HG02763 (cell line): ENCODE data around the gene TSPAN5.
"Not testable (repeated sequence)": the region's sequence is repeated elsewhere in the genome, so short reads cannot be mapped to it uniquely, and the experiment has no call there.

Experiments
- ATAC-seq: cut with Tn5 transposase; IDR thresholded peaks from one replicate; pipeline ENCODE4 v1.9.1; 2021; ENCODE audit warnings: mild to moderate bottlenecking, moderate library complexity; ENCODE audit not compliant: unreplicated experiment

TSPAN5 gene

GRCh38 chr4:98504091-98504490, 154.3 kb downstream of the TSPAN5 start:
- ATAC-seq = no peak

GRCh38 chr4:98503676-98504075, 154.7 kb downstream of the TSPAN5 start:
- no peak for ATAC-seq

- ATAC-seq = no peak
These were observed 155.8 kb downstream of the TSPAN5 start for GRCh38 chr4:98502624-98503023.

DNA sequence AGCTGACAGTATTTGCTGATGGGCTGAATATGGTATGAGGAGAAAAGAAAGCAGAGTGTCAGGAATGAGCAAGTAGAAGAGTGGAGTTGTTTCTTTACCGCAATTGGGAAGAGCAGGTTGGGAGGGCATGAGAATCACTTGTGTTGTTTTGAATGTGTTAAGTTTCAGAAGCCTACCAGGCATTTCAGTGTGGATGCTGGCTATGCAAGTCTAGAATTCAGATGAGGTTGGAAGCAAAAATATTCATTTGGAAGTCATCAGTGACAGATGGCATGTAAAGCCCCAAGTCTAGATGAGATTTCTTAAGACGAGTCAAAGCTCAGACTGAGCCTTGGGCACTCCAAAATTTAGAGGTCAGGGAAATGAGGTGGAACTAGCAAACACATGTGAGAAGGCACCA, 156.4 kb downstream of the TSPAN5 start:
- ATAC-seq = no peak

GRCh38 chr4:98501383-98501782, 157.0 kb downstream of the TSPAN5 start:
- ATAC-seq = no peak

DNA sequence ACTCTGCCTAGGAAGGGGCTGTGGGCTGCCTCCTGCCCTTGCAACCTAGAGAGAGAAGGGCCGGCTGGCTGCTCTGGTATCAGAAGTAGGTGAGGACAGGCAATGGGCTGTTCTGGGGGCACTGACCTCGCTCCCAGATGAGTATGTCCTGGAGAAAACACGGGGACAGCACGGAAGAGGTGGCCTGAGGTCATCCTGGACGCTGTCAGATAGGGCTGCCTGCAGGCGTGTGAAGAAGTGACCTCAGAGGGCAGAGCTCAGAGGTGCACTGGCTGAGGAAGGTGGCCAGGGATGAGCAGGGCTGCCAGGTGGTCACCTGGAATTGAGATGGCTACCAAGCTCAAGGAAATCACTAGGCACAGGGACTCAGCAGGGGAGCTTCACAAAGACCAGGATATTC, 159.6 kb downstream of the TSPAN5 start:
- ATAC-seq = no peak

DNA sequence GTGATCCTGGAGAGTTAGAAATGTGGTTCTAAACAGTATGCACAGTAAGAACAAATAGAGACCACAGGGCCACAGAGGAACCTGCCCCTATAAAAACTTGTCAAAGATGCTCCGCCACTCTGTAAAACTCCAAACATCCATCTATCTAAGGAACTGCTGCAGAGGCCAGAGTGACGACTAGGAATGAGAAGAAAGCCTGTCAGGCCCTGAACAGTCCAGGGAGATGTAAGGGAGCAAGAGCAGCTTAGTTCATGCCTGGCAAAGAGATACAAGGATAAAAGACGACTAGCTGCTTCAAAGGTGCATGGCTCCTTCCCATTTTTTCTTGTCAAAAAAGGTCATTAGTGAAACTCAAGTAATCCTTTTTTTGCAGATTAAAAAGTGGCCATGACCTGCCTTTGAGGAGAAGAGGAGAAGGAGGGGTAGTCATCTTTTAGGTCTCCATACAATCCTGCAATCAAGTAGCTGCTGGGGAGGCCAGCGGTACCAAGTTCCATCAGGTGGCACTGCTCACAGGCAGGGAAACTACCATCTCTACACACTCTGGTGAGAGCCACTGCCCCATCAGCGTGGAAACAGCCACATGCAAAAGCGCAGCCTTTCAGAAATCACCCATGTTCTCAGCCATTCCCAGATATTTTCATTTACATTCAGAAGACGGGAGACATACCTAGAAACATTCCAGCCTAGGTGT, 162.1 kb downstream of the TSPAN5 start:
- ATAC-seq = no peak

DNA sequence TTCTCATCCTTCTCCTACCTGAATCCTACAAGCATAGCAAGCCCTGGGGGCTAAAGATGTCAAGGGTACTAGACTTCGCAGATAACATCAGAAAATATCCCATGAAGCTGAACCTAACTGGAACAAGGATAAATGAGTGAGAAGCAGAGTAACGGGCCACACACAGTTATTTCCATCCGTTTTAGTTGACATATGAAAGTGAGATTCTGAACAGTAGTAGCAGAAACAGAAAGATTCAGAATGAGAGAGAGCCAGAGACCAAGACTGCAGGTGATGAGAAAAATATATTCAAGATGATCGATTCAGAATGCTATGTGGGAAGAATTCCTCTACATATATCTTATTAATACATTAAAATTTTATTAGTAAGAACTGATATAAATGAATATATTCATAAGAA, 165.1 kb downstream of the TSPAN5 start:
- peak; percentile 86 for ATAC-seq

GRCh38 chr4:98491899-98492559, 166.4 kb downstream of the TSPAN5 start:
- no peak for ATAC-seq

- ATAC-seq = no peak
These were observed 168.2 kb downstream of the TSPAN5 start for GRCh38 chr4:98490251-98490650.

GRCh38 chr4:98485816-98486345, 172.5 kb downstream of the TSPAN5 start:
- no peak for ATAC-seq

DNA sequence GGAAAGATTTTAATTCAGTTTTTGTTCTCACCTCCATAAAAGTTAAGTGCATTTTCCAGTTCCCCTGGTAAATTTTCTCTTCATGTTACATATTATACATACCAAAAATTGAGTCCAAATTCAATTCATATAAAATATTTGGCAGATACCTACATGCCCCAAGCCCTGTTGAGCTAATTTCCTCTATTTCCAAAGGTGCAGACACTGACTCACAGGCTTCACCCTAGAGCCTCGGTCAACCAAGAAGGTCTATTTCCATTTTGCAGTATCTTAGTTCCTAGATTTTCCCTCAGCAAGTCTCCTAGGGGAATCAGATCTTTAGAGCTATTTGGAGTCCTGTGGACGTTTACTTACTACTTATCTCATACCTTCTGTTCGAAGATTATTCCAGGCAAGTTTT, 174.4 kb downstream of the TSPAN5 start:
- ATAC-seq = no peak

DNA sequence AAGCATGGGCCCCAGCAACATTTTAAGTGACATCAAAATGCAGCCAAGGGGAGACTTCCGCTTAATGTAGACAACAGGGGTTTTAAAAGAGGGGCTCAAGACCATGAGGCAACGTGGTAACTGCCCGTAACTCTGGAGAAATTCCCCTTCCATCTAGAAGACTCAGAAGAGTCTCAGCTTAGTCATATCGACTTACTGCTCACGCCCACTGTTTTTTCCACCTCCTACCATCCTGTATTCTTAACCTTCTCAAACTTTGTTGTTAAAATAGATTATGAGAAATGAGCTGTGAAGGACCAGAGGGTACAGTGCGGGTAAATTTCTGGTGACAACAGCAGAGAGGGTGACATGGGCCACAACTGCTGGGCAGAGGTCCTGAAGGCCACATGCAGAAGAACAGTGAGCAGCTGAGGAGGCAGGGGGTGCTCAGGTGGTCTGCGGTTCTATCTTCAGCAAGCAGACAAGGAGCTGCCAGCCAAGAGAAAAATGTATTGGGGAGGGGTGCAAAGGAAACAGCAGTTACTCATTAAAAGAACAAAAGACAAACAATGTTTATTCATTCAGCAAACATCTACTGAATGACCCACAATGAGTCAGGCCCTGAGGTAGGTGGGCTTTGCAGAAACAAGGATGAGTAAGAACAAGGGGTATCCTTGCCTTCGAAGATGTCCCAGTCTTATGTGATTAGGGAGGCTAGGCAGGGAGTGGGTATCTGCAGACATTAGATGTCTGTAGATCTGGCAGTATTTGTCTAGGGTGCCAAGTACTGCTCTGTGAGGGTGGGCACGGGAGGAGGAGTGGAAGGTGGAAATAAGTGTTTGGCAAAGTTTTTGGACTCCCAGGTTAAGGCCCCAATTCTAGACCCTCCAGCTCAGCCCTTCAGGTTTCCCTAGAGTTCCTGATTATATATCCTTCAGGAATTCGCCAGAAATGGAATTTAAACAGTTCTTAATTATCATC, 175.3 kb downstream of the TSPAN5 start:
- ATAC-seq = peak; percentile 90

GRCh38 chr4:98482503-98482846, 175.9 kb downstream of the TSPAN5 start:
- ATAC-seq = peak; percentile 14

DNA sequence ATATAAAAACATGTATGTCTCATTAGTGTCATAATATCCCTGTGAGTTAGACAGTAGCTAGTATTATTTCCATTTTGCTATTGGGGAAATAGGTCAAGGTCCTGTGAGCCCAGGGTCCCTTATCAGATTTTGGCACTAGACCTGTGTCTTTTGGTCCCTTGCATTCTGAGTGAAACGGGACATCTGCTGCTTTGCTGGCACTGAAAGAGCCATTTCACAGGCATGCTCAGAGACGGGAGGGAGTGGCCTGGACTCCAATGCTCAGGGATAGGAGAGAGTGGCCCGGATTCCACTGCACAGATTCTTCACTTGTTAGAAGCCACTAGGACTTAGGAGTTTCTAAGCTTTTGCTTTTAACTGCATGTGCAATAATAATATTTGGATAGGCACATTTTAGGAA, 177.2 kb downstream of the TSPAN5 start:
- ATAC-seq = no peak

GRCh38 chr4:98480535-98480934, 177.9 kb downstream of the TSPAN5 start:
- no peak for ATAC-seq

GRCh38 chr4:98479590-98479989, 178.8 kb downstream of the TSPAN5 start:
- not testable (repeated sequence) for ATAC-seq

DNA sequence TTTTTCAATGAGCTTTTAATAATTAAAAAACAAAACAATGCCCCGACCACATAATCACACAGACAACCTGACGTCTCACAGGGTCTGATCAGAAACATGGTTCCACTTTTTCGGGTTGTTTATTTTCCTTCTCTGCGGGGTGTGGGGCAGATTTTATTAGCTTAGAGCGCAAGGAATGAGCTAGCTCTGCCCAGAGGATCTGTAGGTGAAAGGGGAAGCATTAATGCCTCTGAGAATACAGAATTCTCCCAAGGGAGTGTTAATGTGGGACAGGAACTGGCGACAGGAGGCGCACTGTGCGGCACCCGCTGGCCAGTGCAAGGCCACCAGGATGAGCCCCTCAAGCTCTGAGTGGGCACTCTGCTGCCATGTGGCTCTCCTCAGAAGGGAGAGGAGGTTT, 181.5 kb downstream of the TSPAN5 start:
- ATAC-seq = no peak

DNA sequence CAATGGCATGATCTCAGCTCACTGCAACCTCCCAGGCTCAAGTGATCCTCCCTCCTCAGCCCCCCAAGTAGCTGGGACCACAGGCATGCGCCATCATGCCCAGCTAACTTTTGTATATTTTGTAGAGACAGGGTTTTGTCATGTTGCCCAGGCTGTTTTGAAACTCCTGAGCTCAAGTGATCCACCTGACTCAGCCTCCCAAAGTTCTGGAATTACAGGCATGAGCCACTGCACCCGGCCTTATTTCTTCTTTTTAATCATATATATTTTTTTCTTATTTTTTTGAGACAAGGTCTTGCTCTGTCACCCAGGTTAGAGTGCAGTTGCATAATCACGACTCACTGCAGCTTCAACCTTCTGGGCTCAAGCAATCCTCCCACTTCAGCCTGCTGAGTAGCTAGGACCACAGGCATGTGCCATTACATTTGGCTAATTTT, 184.0 kb downstream of the TSPAN5 start:
- ATAC-seq = no peak

- ATAC-seq = no peak
These were observed 185.4 kb downstream of the TSPAN5 start for GRCh38 chr4:98473046-98473445.

DNA sequence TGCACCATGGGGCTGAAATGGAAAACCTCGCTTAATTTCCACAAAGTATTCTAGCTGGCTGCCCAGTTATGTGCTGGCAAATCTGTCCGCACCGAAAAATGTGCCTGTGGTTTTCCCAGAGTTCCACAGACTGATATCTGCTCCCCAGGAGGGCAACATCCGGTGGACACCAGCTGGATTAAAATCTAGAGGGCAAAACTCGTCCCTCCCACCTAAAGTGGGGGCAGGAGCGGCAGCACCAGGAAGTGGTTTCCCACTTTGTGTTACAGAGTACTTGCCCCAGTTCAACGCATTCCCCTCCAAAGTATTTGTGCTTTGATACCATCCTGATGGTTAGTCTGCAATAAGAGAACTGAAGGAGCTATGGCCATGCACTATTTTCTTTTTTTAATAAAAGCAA, 187.6 kb downstream of the TSPAN5 start:
- ATAC-seq = no peak
